Dendritic cell treated with granulocyte-macrophage colony-stimulating factor and Interleukin-4, amounts not matched to agents 40 ng/mL and 50 ng/mL, for 4 days (primary cell): ENCODE results near the gene MLEC.

Experiments
- H3K27ac Mint-ChIP-seq: one replicate; pipeline ENCODE4 v1.8.0; 2022; ENCODE audit warnings: mild to moderate bottlenecking, mixed read lengths
- H3K27me3 Mint-ChIP-seq: one replicate; pipeline ENCODE4 v1.8.0; 2022; ENCODE audit warnings: mild to moderate bottlenecking, mixed read lengths
- H3K36me3 Mint-ChIP-seq: one replicate; pipeline ENCODE4 v1.8.0; 2022; ENCODE audit warnings: low read depth, mixed read lengths
- H3K4me1 Mint-ChIP-seq: one replicate; pipeline ENCODE4 v1.8.0; 2022; ENCODE audit warnings: low read depth, mixed read lengths
- H3K4me3 Mint-ChIP-seq: one replicate; pipeline ENCODE4 v1.8.0; 2022; ENCODE audit warnings: mild to moderate bottlenecking, moderate library complexity, mixed read lengths
- H3K9me3 Mint-ChIP-seq: one replicate; pipeline ENCODE4 v1.8.0; 2022; ENCODE audit warnings: mixed read lengths
- intact Hi-C: fragments of 100-400 bp; cut with micrococcal nuclease; formaldehyde crosslinking; loops from one replicate; pipeline ENCODE4 v1.15.0; 2022

MLEC gene, protein sequence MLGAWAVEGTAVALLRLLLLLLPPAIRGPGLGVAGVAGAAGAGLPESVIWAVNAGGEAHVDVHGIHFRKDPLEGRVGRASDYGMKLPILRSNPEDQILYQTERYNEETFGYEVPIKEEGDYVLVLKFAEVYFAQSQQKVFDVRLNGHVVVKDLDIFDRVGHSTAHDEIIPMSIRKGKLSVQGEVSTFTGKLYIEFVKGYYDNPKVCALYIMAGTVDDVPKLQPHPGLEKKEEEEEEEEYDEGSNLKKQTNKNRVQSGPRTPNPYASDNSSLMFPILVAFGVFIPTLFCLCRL

GRCh38 chr12:120686690-120687577 is at the start of gene MLEC:
MLEC (plus strand) TSS chr12:120687149; CDS start chr12:120687297, 148 bp downstream.
- Mint-ChIP-seq H3K36me3 (peaks cover 12% of the 10 kb centered on the region), H3K9me3 (no peaks in the 10 kb centered on the region), H3K4me3 (peak within 1 kb of the TSS; percentile 88), H3K27me3 (no peaks in the 10 kb centered on the region), H3K4me1 (peaks cover 65% of the 10 kb centered on the region), H3K27ac (peak within 1 kb of the TSS; percentile 98)
- intact Hi-C loops, result loop anchor here (2.0 to 5.0 kb wide), 2 partner anchors 24 to 40 kb away; partner anchors contain the start of gene UNC119B

DNA sequence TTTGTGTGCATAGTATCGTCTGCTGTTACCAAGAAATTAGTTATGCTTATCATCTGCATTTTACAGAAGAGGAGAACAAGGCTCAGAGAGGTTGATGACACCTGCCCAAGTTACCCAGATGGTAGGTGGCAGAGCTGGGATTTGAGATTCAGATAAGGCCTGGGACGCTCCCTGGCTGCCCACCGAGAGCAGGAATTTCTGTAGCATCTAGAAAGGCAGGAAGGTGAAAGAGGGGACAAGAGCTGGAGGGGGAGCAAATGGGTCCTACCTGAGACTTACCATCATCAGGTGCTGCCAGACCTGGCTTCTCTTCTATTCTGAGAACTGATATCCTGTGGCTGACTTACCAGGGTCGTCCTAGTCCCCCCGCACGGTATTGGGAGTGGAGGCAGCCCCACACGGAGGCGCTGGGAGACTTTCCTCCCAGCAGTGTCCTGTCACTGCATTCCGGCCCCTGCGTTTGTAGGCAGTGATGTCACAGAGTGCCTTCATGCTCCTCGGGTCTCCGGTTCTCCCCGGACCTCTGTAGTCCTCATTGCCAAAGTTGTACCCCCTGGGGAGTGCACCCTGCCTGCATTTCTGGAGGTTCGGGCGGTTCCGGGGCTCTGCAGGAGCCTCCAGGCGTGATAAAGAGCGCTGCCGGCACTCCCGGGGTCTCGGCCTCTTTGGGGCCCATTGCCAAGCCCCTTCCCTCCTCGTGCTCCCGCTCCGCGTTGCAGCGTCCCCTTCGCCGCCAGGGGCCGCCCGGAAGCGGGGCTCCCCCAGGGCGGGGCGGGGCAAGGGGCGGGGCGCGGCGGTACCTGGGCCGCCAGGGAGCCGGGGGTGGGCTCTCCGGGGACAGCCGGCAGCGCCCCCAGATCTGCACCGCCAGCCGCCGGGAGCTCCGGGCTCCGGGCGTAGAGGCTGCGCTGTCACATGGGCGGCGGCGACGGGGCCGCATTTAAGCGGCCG is 46.9 kb upstream of the MLEC start, which contains the start of gene CABP1:
Gene CABP1 (plus strand): TSS at position 856 of the 951 bp plus-strand sequence. CDS start 60 bp downstream, at position 916.
- Mint-ChIP-seq H3K4me1 (peaks cover 7% of the 10 kb centered on the region), H3K9me3 (no peaks in the 10 kb centered on the region), H3K27me3 (peaks cover 61% of the 10 kb centered on the region), H3K27ac (no peak within 1 kb of the TSS), H3K36me3 (no peaks in the 10 kb centered on the region), H3K4me3 (peak within 1 kb of the TSS; percentile 63)
- intact Hi-C loops, result no loop called here

GRCh38 chr12:120640861-120641833 is 45.8 kb upstream of the MLEC start:
- intact Hi-C loops, result no loop called here
- Mint-ChIP-seq H3K9me3 (no peaks in the 10 kb centered on the region), H3K27me3 (peaks cover 71% of the 10 kb centered on the region), H3K4me3 (peak overlapping the region; percentile 63), H3K27ac (no peak overlapping the region), H3K36me3 (no peaks in the 10 kb centered on the region), H3K4me1 (peaks cover 7% of the 10 kb centered on the region)

- Mint-ChIP-seq H3K9me3 (no peaks in the 10 kb centered on the region), H3K27ac (no peak overlapping the region), H3K36me3 (no peaks in the 10 kb centered on the region), H3K27me3 (peaks cover 77% of the 10 kb centered on the region), H3K4me3 (no peak overlapping the region), H3K4me1 (peaks cover 13% of the 10 kb centered on the region)
- intact Hi-C loops, result no loop called here
Measured at GRCh38 chr12:120642121-120642520, 44.8 kb upstream of the MLEC start.

DNA sequence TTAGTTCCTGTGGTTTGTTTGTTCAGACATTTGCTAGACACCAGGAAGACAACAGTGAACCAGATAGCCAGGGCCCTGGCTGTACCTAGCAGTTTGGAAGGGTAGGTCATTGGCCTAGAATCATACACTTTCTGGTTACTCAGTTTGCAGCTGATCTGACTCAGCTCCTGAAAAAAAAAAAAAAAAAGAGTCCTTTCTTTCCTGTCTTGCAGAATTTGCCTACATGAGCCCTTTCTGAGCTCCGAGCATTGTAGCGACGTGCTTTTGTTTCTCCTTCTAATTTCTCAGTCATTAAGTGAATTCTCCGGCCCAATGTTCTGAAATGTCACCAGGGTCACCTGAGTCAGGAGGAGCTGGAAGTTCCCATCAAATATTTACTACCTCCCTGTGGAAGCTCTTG is 44.1 kb upstream of the MLEC start:
- no peaks in the 10 kb centered on the region for H3K36me3 Mint-ChIP-seq
- no peaks in the 10 kb centered on the region for H3K9me3 Mint-ChIP-seq
- H3K4me3 Mint-ChIP-seq, result no peak overlapping the region
- H3K4me1 Mint-ChIP-seq, result peaks cover 14% of the 10 kb centered on the region
- H3K27ac Mint-ChIP-seq, result no peak overlapping the region
- peaks cover 72% of the 10 kb centered on the region for H3K27me3 Mint-ChIP-seq
- intact Hi-C loops, result no loop called here

- Mint-ChIP-seq H3K27me3 (peaks cover 73% of the 10 kb centered on the region), H3K4me1 (peaks cover 14% of the 10 kb centered on the region), H3K4me3 (no peak overlapping the region), H3K27ac (no peak overlapping the region), H3K36me3 (no peaks in the 10 kb centered on the region), H3K9me3 (no peaks in the 10 kb centered on the region)
- intact Hi-C loops, result no loop called here
Measured at GRCh38 chr12:120643574-120643973, 43.4 kb upstream of the MLEC start.

DNA sequence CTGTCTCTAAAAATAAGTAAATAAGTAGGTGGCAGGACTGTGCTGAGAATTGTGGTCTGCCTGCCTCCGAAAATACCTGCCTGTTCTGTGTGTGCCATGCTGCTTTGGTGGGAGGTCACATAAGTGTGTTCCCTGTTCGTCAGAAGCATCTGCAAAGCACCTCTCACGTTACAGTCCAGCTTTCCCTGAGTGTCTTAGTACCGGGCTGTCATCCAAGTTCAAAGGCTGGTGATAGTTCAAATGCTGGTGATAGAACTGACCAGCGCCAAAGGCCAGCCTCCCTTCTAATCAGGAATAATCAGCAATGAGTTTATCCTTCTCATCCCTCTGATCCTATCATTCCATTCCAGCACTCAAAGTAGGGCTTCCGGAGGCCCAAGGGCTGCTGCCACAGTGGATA is 40.9 kb upstream of the MLEC start:
- H3K4me3 Mint-ChIP-seq, result no peak overlapping the region
- intact Hi-C loops, result loop anchor here (5.0 kb wide), 1 partner anchor 41 kb away; the partner anchor contains the start of gene MLEC
- no peaks in the 10 kb centered on the region for H3K36me3 Mint-ChIP-seq
- peaks cover 36% of the 10 kb centered on the region for H3K4me1 Mint-ChIP-seq
- no peak overlapping the region for H3K27ac Mint-ChIP-seq
- peaks cover 77% of the 10 kb centered on the region for H3K27me3 Mint-ChIP-seq
- no peaks in the 10 kb centered on the region for H3K9me3 Mint-ChIP-seq

DNA sequence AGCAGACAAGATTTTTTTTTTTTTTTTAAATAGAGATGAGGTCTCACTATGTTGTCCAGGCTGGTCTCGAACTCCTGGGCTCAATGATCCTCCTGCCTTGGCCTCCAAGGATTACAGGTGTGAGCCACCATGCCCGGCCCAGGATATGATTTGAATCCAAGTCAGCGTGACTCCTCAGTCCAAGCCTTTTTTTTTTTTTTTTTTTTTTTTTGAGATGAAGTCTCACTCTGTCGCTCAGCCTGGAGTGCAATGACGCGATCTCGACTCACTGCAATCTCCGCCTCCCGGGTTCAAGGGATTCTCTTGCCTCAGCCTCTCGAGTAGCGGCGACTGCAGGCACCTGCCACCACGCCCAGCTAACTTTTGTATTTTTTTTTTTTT is 39.6 kb upstream of the MLEC start:
- intact Hi-C loops, result loop anchor here (1.0 to 5.0 kb wide), 2 partner anchors 40 to 67 kb away; partner anchors contain the start of gene MLEC
- Mint-ChIP-seq H3K9me3 (no peaks in the 10 kb centered on the region), H3K36me3 (no peaks in the 10 kb centered on the region), H3K27me3 (peaks cover 65% of the 10 kb centered on the region), H3K27ac (no peak overlapping the region), H3K4me1 (peaks cover 41% of the 10 kb centered on the region), H3K4me3 (no peak overlapping the region)

- Mint-ChIP-seq H3K4me1 (peaks cover 62% of the 10 kb centered on the region), H3K9me3 (no peaks in the 10 kb centered on the region), H3K27ac (peak overlapping the region; percentile 54), H3K4me3 (peak overlapping the region; percentile 68), H3K36me3 (no peaks in the 10 kb centered on the region), H3K27me3 (peaks cover 46% of the 10 kb centered on the region)
- intact Hi-C loops, result loop anchor here (2.0 to 5.0 kb wide), 2 partner anchors 38 to 67 kb away; partner anchors contain the start of gene MLEC
Measured at GRCh38 chr12:120649442-120650232, 37.3 kb upstream of the MLEC start.

DNA sequence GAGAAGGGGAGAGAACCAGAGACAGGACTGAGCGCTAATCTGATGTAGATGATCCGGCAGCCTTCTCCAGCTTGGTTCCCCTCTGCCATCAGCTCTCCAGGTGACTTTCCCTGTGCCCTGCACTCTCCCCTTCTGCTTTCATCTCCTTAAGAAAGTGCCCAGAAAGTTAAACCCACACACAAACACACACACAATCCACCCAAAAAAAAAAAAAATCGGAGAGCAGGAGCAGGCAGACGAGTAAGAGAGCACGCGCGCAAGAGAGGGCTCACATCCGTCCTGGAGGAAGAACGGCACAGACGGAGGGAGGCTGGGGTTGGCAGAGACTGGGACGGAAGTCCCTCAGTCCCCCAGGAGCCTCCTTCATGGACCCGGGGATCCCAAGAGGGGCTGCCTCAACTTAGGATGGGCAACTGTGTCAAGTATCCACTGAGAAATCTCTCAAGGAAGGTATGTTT is 36.7 kb upstream of the MLEC start:
- Mint-ChIP-seq H3K9me3 (no peaks in the 10 kb centered on the region), H3K4me1 (peaks cover 68% of the 10 kb centered on the region), H3K4me3 (peak overlapping the region; percentile 68), H3K27me3 (peaks cover 39% of the 10 kb centered on the region), H3K36me3 (no peaks in the 10 kb centered on the region), H3K27ac (peak overlapping the region; percentile 54)
- intact Hi-C loops, result no loop called here

DNA sequence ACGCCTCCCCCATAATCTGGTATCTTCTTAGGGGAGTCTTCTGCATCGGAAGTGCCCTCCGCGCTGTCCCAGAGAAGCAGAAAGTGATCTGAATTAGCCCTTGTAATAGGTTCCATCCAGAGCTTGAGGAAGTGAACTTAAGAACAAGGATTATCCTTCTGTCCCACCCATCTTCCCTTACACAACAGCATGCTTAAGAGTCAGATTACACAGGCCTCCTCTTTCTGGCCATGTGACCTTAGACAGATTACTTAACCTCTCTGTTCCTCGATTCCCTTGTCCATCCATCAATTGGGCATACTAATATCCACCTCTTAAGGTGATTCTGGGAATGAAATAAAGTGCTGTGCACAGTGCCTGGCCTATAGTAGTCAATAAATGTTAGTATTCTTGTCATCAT is 35.1 kb upstream of the MLEC start:
- Mint-ChIP-seq H3K27ac (peak overlapping the region; percentile 45), H3K27me3 (peaks cover 25% of the 10 kb centered on the region), H3K4me1 (peaks cover 65% of the 10 kb centered on the region), H3K4me3 (no peak overlapping the region), H3K36me3 (no peaks in the 10 kb centered on the region), H3K9me3 (no peaks in the 10 kb centered on the region)
- intact Hi-C loops, result no loop called here
